Suprapubic skin (tissue), 4 donors: ENCODE measurements around the gene CDC16.

Source experiments
- CTCF ChIP-seq, 2 donors: fragments of 200-600 bp in 1 of 2; fragments of 450-650 bp in 1 of 2; sonication (generic) in 1 of 2; IDR thresholded peaks; one replicate each; pipeline ENCODE4 v1.5.1; 2016 to 2019; ENCODE audit warnings: antibody characterized with exemption in 2 of 2, mild to moderate bottlenecking in 1 of 2, moderate library complexity in 1 of 2
- POLR2A ChIP-seq, 2 donors: fragments of 450-650 bp; IDR thresholded peaks; one replicate each; pipeline ENCODE4 v1.6.1; 2017; ENCODE audit warnings: antibody characterized with exemption in 2 of 2, mild to moderate bottlenecking in 2 of 2, moderate library complexity in 2 of 2
- POLR2AphosphoS5 ChIP-seq, 3 donors: sonication (generic); formaldehyde crosslinking; IDR thresholded peaks; one replicate each; pipeline ENCODE4 v1.6.1; 2017; ENCODE audit warnings: antibody characterized with exemption in 3 of 3

DNA sequence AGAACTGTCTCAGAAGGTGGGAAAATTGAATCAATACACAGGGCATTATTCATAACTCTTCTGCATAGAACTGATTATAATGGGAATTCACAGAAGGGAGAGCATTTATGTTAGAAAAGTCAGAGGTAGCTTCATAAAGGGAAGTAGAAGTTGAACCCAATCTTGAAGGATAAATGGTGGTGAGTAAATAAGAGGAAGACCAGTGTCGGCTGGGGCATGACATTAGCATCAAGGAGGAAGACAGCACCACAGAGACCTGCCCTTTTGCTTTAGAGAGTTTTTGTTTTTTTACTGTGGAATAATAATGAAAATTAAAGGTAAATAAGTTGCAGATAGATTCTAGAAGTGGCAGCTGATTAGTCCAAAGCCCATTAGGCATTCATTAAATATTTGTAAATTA is 21.9 kb downstream of the CDC16 start:
- TF ChIP-seq POLR2A (IDR thresholded peaks at IDR 0.05) = no peak
- no peak for TF ChIP-seq CTCF (IDR thresholded peaks at IDR 0.05)
- no peak for TF ChIP-seq POLR2AphosphoS5 (IDR thresholded peaks at IDR 0.05)
